Cardiac fibroblast (primary cell): Measurements from ENCODE around the gene KCNC2.
A peak's percentile ranks its signal among the peaks of the same experiment; 100 is the strongest.

ENCODE experiments used
- DNase-seq, 2 donors: peaks; one replicate each; pipeline versions ENCODE4 v3.0.0 to v3.0.0-alpha.2; 2010; ENCODE audit warnings: low read depth in 2 of 2
- H3K4me3 ChIP-seq, 2 donors: replicated peaks in 1 of 2; 1 replicate in 1 of 2; 2 replicates in 1 of 2; pipeline ENCODE4 v1.5.1; 2011; ENCODE audit warnings: low read depth in 2 of 2, low read length in 2 of 2, mild to moderate bottlenecking in 2 of 2, moderate library complexity in 1 of 2
- CTCF ChIP-seq: IDR thresholded peaks from one replicate; pipeline ENCODE4 v1.5.1; 2011; ENCODE audit warnings: low read depth, mild to moderate bottlenecking, low read length, inconsistent platforms

Gene KCNC2

GRCh38 chr12:75086091-75087038, 123.3 kb downstream of the KCNC2 start:
- TF ChIP-seq CTCF = no peak
- DNase-seq = peak in 1 of 2 donors; percentile 8
- H3K4me3 ChIP-seq = no peak overlapping the region

- no peak overlapping the region for H3K4me3 ChIP-seq
- no peak for TF ChIP-seq CTCF
- no peak for DNase-seq
Observed at GRCh38 chr12:75081305-75081704, 128.3 kb downstream of the KCNC2 start.

DNA sequence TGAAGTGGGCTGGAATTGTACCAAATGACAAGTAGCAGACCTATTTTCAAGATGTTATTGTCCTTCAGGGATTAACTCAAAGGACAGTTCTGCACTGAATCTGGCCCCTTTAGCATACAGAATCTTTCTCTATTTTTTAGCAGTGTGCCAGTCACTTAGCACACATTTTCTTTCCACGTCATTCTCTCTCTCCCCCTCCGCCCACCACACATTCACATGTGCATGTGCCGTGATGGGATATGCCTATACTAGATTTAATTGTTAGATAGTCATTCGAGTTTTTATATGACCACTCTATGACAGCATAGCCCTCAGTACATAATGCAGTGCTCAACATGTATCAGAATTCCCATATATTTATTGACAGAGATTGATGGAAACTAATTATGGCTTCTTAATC, 129.1 kb downstream of the KCNC2 start:
- DNase-seq = no peak
- no peak for TF ChIP-seq CTCF
- no peak overlapping the region for H3K4me3 ChIP-seq

DNA sequence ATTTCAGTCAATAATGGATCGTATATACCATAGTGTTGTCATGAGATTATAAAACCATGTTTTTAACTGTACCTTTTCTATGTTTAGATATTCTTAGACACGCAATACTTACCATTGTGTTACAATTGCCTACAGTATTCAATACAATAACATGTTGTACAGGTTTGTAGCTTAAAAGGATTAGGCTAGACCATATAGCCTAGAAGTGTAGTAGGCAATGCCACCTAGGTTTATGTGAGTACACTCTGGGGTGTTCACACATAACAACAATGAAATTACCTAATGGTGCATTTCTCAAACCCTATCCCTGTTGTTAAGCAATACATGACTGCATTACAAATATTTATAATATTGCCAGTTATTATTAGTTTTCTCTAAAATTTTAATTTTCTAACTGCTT, 144.2 kb downstream of the KCNC2 start:
- no peak for DNase-seq
- TF ChIP-seq CTCF = no peak
- no peak overlapping the region for H3K4me3 ChIP-seq

- H3K4me3 ChIP-seq = no peak overlapping the region
- TF ChIP-seq CTCF = no peak
- DNase-seq = no peak
Observed at GRCh38 chr12:75062691-75063090, 146.9 kb downstream of the KCNC2 start.

GRCh38 chr12:75058228-75058627, 151.4 kb downstream of the KCNC2 start:
- DNase-seq = no peak
- no peak for TF ChIP-seq CTCF
- H3K4me3 ChIP-seq = no peak overlapping the region
